Epithelial cell of esophagus (primary cell): ENCODE results near the gene EHD2.
"Not testable (repeated sequence)": the region's sequence is repeated elsewhere in the genome, so short reads cannot be mapped to it uniquely, and the experiment has no call there.

ENCODE experiments used
- DNase-seq: peaks from one replicate; pipeline ENCODE4 v3.0.0; 2010; ENCODE audit warnings: low read depth
- H3K4me3 ChIP-seq: 2 replicates; pipeline ENCODE4 v1.5.1; 2011; ENCODE audit warnings: mild to moderate bottlenecking, low read length, control low read depth
- TF ChIP-seq, protein P1 (sequence below): IDR thresholded peaks from 2 replicates; pipeline ENCODE4 v1.5.1; 2011; ENCODE audit warnings: low read depth, mild to moderate bottlenecking, low read length, control low read depth, inconsistent platforms; ENCODE audit not compliant: insufficient read depth; ENCODE audit errors: missing control alignments

The EHD2 gene

DNA sequence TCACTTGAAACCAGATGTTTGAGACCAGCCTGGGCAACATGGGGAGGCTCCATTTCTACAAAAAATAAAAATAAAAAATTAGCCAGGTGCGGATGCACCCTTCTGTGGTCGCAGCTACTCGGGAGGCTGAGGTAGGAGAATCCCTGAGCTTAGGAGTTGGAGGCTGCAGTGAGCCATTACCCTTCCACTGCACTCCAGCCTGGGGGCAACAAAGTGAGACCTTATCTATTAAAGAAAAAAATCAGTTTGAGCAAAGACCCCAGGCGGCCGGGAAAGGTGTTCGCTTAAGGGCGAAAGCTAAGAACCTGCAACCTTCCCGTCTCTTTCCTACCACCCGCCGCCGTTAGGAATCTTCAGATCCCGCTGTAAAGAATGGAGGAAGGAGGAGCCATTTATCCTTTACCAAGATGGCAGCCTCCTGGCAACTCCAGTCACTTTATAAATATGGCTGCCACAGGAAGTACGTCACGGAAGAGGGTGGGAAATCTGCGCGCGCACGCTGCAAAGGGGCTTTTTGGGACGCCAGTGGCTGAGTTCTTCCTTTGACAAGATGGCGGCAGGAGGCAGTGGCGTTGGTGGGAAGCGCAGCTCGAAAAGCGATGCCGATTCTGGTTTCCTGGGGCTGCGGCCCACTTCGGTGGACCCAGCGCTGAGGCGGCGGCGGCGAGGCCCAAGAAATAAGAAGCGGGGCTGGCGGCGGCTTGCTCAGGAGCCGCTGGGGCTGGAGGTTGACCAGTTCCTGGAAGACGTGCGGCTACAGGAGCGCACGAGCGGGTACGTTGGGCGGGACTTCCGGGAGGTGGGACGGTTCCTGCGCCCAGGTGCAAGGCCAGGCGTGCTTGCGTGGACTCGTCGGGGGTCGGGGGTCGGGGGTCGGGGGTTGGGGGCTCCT, 32.0 kb downstream of the EHD2 start, which contains the start of gene NOP53:
TSS of gene NOP53 (plus strand) at position 537 of the 892 bp plus-strand sequence. CDS start at position 551, 14 bp downstream.
- TF ChIP-seq, protein P1, sequence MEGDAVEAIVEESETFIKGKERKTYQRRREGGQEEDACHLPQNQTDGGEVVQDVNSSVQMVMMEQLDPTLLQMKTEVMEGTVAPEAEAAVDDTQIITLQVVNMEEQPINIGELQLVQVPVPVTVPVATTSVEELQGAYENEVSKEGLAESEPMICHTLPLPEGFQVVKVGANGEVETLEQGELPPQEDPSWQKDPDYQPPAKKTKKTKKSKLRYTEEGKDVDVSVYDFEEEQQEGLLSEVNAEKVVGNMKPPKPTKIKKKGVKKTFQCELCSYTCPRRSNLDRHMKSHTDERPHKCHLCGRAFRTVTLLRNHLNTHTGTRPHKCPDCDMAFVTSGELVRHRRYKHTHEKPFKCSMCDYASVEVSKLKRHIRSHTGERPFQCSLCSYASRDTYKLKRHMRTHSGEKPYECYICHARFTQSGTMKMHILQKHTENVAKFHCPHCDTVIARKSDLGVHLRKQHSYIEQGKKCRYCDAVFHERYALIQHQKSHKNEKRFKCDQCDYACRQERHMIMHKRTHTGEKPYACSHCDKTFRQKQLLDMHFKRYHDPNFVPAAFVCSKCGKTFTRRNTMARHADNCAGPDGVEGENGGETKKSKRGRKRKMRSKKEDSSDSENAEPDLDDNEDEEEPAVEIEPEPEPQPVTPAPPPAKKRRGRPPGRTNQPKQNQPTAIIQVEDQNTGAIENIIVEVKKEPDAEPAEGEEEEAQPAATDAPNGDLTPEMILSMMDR = no peak
- peak; percentile 97 for DNase-seq
- peak within 1 kb of the TSS; percentile 62 for H3K4me3 ChIP-seq

DNA sequence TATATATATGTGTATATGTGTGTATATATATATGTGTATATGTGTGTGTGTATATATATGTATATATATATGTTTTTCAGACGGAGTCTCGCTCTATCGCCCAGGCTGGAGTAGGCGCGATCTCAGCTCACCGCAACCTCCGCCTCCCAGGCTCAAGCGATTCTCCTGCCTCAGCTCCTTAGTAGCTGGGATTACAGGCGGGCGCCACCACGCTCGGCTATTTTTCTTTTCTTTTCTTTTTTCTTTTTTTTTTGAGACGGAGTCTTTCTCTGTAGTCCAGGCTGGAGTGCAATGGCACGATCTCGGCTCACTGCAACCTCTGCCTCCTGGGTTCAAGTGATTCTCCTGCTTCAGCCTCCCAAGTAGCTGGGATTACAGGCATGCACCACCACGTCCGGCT, 32.9 kb downstream of the EHD2 start:
- peak overlapping the region; percentile 62 for H3K4me3 ChIP-seq
- DNase-seq = not testable (repeated sequence)

- TF ChIP-seq, protein P1 = no peak
- no peak for DNase-seq
- no peak overlapping the region for H3K4me3 ChIP-seq
These were observed 36.1 kb downstream of the EHD2 start for GRCh38 chr19:47749326-47749725.

DNA sequence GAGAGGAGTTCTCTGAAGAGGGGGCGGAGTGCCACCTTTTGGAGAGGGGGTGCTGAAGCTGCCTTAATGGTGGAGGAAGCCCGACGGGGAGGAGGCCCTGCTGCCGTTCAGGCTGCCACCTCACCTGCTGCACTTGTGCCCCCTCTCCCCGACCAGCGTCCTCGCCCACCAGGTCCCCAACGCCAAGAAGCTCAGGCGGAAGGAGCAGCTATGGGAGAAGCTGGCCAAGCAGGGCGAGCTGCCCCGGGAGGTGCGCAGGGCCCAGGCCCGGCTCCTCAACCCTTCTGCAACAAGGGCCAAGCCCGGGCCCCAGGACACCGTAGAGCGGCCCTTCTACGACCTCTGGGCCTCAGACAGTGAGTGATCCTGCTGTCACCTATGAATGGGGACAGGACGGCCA, 37.5 kb downstream of the EHD2 start:
- TF ChIP-seq, protein P1 = no peak
- H3K4me3 ChIP-seq = no peak overlapping the region

GRCh38 chr19:47752440-47753211, 39.4 kb downstream of the EHD2 start:
- TF ChIP-seq, protein P1 = no peak
- no peak for DNase-seq
- H3K4me3 ChIP-seq = no peak overlapping the region

More for the DNA sequence above, 37.5 kb downstream of the EHD2 start:
- DNase-seq = no peak

DNA sequence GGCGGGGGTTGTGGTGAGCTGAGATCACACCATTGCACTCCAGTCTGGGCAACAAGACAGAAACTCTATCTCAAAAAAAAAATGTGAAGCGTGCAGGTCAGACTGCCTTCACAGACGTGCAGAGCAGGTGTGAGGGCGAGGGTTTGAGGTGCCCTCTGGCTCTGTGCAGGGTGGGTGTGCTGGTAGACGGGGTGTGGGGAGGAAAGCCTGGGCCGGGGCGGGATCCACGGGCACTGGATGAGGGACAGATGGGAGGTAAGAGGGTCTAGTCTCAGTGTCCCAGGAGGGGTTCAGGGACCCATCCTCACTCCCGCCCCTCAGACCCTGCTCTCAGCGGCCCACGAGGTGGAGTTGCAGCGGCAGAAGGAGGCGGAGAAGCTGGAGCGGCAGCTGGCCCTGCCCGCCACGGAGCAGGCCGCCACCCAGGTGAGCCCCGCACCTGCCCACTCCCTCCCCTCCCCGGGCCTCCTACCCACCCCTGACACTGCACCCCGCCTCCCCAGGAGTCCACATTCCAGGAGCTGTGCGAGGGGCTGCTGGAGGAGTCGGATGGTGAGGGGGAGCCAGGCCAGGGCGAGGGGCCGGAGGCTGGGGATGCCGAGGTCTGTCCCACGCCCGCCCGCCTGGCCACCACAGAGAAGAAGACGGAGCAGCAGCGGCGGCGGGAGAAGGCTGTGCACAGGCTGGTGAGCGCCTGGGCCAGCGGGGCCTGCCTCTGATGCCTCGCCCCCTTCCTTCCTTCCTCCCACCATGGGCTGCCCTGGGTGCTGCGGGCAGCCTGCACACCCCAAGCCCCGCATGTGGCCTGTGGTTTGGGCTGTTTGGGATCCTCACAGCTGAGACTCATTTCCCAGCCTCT, 41.2 kb downstream of the EHD2 start:
- TF ChIP-seq, protein P1 = no peak
- H3K4me3 ChIP-seq = no peak overlapping the region
- DNase-seq = no peak
